ENCODE results near the gene CCDC51. TPM values are rescaled to one million over a fixed set of nuclear protein-coding genes. Genes with fewer than 3 reads are reported as not detected.

The CCDC51 gene
- polyA plus RNA-seq, 1 donor (not counting 4 experiments of a cell fraction or from before 2014, with no cell fraction given): 27.9 TPM

DNA sequence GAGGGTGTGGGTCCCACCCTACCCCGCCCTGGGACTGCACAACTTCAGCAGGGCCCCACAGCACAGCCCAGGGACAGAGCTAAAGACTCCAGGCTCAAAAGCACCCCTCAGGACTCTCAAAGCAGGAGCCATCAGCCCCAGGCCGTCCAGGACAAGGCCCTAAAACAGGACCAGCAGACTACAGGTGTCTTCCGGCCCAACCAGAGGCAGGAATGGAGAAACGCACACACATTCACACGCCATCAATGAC is 32.7 kb upstream of the CCDC51 start:
- H3K36me3 ChIP-seq (ENCODE audit: control insufficient read depth in 2 of 2, extremely low read depth in 1 of 2, insufficient read depth in 2 of 2, low read length in 2 of 2): peaks cover 6 to 12% of the 10 kb centered on the region in 2 experiments
- H3K4me3 ChIP-seq (ENCODE audit: control insufficient read depth in 2 of 3, extremely low read depth in 1 of 3, insufficient read depth in 2 of 3, low read depth in 1 of 3, low read length in 3 of 3): peak overlapping the region; percentile 64 to 95 (median 80)
- H3K27ac ChIP-seq (ENCODE audit: control insufficient read depth, insufficient read depth, low read length): peak overlapping the region; percentile 96
- dilution Hi-C loops (cut with MboI; ENCODE audit: extremely low pct_ligation_motif_present, low sequenced_read_pairs): no loop called here
- TF ChIP-seq, protein P1, sequence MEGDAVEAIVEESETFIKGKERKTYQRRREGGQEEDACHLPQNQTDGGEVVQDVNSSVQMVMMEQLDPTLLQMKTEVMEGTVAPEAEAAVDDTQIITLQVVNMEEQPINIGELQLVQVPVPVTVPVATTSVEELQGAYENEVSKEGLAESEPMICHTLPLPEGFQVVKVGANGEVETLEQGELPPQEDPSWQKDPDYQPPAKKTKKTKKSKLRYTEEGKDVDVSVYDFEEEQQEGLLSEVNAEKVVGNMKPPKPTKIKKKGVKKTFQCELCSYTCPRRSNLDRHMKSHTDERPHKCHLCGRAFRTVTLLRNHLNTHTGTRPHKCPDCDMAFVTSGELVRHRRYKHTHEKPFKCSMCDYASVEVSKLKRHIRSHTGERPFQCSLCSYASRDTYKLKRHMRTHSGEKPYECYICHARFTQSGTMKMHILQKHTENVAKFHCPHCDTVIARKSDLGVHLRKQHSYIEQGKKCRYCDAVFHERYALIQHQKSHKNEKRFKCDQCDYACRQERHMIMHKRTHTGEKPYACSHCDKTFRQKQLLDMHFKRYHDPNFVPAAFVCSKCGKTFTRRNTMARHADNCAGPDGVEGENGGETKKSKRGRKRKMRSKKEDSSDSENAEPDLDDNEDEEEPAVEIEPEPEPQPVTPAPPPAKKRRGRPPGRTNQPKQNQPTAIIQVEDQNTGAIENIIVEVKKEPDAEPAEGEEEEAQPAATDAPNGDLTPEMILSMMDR (optimal IDR thresholded peaks at IDR 0.05 in 1 of 3, IDR thresholded peaks at IDR 0.05 in 1 of 3, conservative IDR thresholded peaks at IDR 0.05 in 1 of 3; ENCODE audit: extremely low read depth in 1 of 3, insufficient read depth in 2 of 3, low read length in 3 of 3): no peak
- TF ChIP-seq EZH2 (IDR thresholded peaks at IDR 0.05; ENCODE audit: low read length): no peak
- DNase-seq (ENCODE audit: low read depth, low spot score) (no peak), FAIRE-seq (no peak)
- H4K20me1 ChIP-seq (ENCODE audit: control insufficient read depth, extremely low read depth, insufficient read depth, low read length): no peaks in the 10 kb centered on the region
- H2AFZ ChIP-seq (ENCODE audit: control insufficient read depth, low read length): peak overlapping the region; percentile 72
- H3K9me3 ChIP-seq (ENCODE audit: control insufficient read depth, low read depth, low read length): no peaks in the 10 kb centered on the region
- peak overlapping the region; percentile 79 for H3K4me2 ChIP-seq (ENCODE audit: control insufficient read depth, extremely low read depth, insufficient read depth, low read depth, low read length)
- H3K27me3 ChIP-seq (ENCODE audit: control insufficient read depth, extremely low read depth, insufficient read depth, low read length): no peaks in the 10 kb centered on the region
- peaks cover 19% of the 10 kb centered on the region for H3K4me1 ChIP-seq (ENCODE audit: control insufficient read depth, extremely low read depth, insufficient read depth, low read length)
- H3K9ac ChIP-seq (ENCODE audit: control insufficient read depth, extremely low read depth, insufficient read depth, low read length): peak overlapping the region; percentile 96
- H3K9me1 ChIP-seq (ENCODE audit: control insufficient read depth, extremely low read depth, insufficient read depth, low read length): no peaks in the 10 kb centered on the region
- peaks cover 41% of the 10 kb centered on the region for H3K79me2 ChIP-seq (ENCODE audit: control insufficient read depth, insufficient read depth, low read length)

DNA sequence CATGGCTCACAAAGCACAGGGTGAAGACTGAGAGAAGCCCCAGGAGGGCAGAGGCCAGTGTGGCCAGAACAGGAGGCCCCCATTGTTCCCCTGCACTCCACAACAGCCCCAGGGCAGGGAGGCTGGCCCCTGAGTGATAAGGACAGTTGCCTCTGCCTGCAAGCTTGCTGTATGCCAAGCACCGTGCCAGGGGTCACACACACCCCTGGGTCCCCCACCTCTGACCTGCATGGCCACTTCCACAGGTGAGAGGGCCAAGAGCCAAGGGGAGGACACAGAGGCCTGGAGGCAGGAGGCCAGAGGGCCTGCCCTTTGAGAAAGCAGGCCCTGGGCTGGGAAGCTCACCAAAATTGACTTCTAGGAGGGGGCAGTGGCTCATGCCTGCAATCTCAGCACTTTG is 30.4 kb upstream of the CCDC51 start:
- H3K79me2 ChIP-seq (ENCODE audit: control insufficient read depth, insufficient read depth, low read length): peaks cover 52% of the 10 kb centered on the region
- H3K9me1 ChIP-seq (ENCODE audit: control insufficient read depth, extremely low read depth, insufficient read depth, low read length): no peaks in the 10 kb centered on the region
- no peak overlapping the region for H2AFZ ChIP-seq (ENCODE audit: control insufficient read depth, low read length)
- H3K27me3 ChIP-seq (ENCODE audit: control insufficient read depth, extremely low read depth, insufficient read depth, low read length): no peaks in the 10 kb centered on the region
- H3K4me3 ChIP-seq (ENCODE audit: control insufficient read depth in 2 of 3, extremely low read depth in 1 of 3, insufficient read depth in 2 of 3, low read depth in 1 of 3, low read length in 3 of 3): no peak overlapping the region
- H4K20me1 ChIP-seq (ENCODE audit: control insufficient read depth, extremely low read depth, insufficient read depth, low read length): no peaks in the 10 kb centered on the region
- H3K4me1 ChIP-seq (ENCODE audit: control insufficient read depth, extremely low read depth, insufficient read depth, low read length): peaks cover 42% of the 10 kb centered on the region
- H3K9me3 ChIP-seq (ENCODE audit: control insufficient read depth, low read depth, low read length): no peaks in the 10 kb centered on the region
- dilution Hi-C loops (cut with MboI; ENCODE audit: extremely low pct_ligation_motif_present, low sequenced_read_pairs): no loop called here
- no peak overlapping the region for H3K9ac ChIP-seq (ENCODE audit: control insufficient read depth, extremely low read depth, insufficient read depth, low read length)
- TF ChIP-seq, protein P1 (optimal IDR thresholded peaks at IDR 0.05 in 1 of 3, IDR thresholded peaks at IDR 0.05 in 1 of 3, conservative IDR thresholded peaks at IDR 0.05 in 1 of 3; ENCODE audit: extremely low read depth in 1 of 3, insufficient read depth in 2 of 3, low read length in 3 of 3): no peak
- no peak for TF ChIP-seq EZH2 (IDR thresholded peaks at IDR 0.05; ENCODE audit: low read length)
- H3K36me3 ChIP-seq (ENCODE audit: control insufficient read depth in 2 of 2, extremely low read depth in 1 of 2, insufficient read depth in 2 of 2, low read length in 2 of 2): peaks cover 6 to 23% of the 10 kb centered on the region in 2 experiments
- no peak overlapping the region for H3K4me2 ChIP-seq (ENCODE audit: control insufficient read depth, extremely low read depth, insufficient read depth, low read depth, low read length)
- no peak overlapping the region for H3K27ac ChIP-seq (ENCODE audit: control insufficient read depth, insufficient read depth, low read length)
- FAIRE-seq (no peak), DNase-seq (ENCODE audit: low read depth, low spot score) (no peak)

Measured in keratinocyte (primary cell).